GM20431 (cell line): ENCODE measurements around the gene MTRF1L.

Source experiments
- in situ Hi-C: fragments of 300-500 bp; cut with MseI, MboI; formaldehyde crosslinking; loops from one replicate; pipeline ENCODE4 v1.15.0; 2020; ENCODE audit warnings: low sequenced_read_pairs; ENCODE audit not compliant: unreplicated experiment

The MTRF1L gene, protein sequence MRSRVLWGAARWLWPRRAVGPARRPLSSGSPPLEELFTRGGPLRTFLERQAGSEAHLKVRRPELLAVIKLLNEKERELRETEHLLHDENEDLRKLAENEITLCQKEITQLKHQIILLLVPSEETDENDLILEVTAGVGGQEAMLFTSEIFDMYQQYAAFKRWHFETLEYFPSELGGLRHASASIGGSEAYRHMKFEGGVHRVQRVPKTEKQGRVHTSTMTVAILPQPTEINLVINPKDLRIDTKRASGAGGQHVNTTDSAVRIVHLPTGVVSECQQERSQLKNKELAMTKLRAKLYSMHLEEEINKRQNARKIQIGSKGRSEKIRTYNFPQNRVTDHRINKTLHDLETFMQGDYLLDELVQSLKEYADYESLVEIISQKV

DNA sequence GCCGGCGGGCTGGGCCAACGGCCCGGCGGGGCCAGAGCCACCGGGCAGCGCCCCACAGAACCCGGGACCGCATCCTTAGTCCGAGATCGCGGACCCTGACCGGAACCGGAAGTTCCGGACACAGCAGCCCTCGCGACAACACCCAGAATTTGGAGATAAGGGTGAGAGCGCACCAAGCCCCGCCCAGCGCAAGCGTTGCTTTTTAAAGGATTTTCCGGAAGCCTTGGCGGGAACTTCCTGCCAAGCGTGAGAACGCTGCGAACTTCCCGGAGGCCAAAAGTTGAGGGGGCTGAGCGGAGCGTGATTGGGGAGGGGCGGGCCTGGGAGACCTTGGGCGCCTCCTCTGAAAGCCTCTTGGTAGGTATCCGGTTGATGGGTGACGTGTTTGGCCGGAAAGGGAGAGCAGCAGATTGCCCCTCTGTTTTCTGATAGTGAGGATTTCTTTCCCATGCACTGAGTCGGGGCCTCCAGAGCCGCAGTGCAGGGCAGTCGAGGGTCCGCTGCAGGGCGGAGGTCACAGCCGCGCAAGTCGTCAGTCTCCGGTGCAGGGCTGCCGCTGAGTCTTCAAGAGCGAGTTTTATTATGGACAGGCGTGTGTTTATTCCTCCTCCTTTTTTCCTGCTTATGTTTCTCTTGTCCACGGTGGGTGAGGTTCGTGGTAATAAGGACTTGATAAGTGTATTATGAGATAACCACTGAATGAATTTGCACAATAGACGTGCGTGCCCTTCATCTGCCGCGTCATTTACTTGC is at the start of gene MTRF1L:
TSS of gene MTRF1L (minus strand) at position 97 of the 753 bp plus-strand sequence. CDS start at position 73, 24 bp downstream.
- in situ Hi-C loops = no loop called here

DNA sequence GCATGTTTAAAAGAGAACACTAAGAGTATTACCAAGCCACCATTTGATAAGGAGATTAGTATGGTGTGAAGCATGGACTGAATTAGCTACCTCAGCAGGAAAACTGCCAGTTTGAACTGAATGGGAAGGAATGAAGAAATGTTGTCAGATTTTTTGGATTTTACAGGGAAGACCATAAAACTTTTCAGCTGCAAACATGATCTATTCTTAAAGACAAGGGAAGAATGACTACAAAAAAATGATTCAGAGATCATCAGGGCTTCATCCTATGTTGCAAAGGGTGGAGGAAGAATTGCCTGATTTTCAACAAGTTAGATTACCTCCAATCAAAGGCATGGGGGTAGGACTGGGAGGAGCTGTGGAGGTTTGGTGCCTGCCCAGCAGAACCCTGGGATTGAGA is 49.3 kb upstream of the MTRF1L start:
- in situ Hi-C loops = no loop called here

DNA sequence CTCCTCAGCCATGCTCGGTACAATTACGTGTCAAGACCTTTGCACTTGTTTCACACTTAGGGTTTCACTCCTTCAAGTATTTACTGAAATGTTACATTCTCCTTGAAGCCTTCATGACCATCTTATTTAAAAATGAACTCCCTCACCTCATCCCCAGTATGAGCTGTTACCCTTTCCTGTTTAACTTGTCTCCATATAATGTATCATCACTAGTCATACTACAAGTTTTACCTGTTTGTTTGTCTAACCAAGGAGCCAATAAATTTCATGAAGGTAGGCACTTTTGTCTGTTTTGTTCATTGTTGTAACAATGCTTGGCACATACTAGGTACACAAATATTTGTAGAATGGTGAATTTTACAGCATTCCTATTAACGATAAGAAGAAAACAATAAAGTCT is 46.1 kb upstream of the MTRF1L start:
- in situ Hi-C loops = loop anchor here (25.0 kb wide), 1 partner anchor 264 kb away; no protein-coding TSS in a partner anchor

DNA sequence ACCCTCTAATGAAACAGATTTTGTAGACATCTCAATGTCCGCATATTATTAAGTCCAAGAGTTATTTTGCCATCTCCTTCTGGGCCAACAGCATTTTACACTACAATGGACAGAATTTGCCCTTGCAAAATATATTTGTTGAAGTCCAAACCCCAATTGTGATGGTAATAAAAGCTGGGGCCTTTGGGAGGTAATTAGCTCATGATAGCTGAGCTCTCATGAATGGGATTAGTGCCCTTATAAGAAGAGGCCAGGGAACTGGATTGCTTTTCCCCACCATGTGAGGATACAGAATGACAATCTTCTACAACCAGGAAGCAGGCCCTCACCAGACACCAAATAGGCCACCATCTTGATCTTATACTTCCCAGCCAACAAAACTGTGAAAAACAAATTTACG is 44.9 kb upstream of the MTRF1L start:
- in situ Hi-C loops = loop anchor here (25.0 kb wide), 1 partner anchor 265 kb away; no protein-coding TSS in a partner anchor

- in situ Hi-C loops = loop anchor here (25.0 kb wide), 1 partner anchor 267 kb away; no protein-coding TSS in a partner anchor
Measured at GRCh38 chr6:153045271-153045670, 42.8 kb upstream of the MTRF1L start.

DNA sequence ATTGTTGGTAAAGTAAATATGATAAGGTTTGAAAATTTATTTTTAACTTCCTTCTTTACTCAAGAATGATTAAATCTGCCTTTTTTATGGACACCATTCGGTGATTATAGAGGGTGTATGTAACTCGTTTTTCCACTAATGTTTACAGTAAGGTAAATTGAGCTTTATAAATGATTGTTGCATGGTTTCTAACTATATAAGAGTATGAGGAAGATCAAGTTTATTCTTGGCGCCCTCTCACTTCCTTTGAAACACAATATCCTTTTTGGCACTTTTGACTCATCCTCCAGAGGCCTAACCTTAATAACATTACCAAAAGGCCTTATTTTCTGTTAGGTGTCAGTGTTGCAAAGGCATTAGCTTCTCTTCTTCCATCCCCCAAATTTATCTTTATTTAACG is 41.8 kb upstream of the MTRF1L start:
- in situ Hi-C loops = loop anchor here (25.0 kb wide), 1 partner anchor 268 kb away; no protein-coding TSS in a partner anchor

DNA sequence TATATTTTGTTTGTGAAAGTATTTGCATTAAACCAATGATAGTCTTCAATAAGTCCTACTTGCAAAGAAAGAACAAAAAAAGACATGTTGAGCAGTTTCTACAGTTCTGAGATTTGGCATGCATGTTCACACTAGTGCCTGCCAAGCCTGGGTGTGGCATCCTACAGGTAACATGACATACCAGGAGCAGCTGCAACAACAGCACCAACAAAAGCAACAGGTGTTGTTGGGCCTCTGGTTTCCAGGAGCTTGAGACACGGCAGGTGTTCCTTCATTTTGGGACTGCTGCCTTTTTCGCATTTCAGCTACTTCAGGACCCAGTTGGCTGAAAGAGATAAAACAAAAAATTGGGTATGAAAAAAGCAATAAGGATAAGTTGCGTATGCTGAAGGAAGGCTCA is 41.2 kb upstream of the MTRF1L start:
- in situ Hi-C loops = loop anchor here (25.0 kb wide), 1 partner anchor 269 kb away; no protein-coding TSS in a partner anchor

DNA sequence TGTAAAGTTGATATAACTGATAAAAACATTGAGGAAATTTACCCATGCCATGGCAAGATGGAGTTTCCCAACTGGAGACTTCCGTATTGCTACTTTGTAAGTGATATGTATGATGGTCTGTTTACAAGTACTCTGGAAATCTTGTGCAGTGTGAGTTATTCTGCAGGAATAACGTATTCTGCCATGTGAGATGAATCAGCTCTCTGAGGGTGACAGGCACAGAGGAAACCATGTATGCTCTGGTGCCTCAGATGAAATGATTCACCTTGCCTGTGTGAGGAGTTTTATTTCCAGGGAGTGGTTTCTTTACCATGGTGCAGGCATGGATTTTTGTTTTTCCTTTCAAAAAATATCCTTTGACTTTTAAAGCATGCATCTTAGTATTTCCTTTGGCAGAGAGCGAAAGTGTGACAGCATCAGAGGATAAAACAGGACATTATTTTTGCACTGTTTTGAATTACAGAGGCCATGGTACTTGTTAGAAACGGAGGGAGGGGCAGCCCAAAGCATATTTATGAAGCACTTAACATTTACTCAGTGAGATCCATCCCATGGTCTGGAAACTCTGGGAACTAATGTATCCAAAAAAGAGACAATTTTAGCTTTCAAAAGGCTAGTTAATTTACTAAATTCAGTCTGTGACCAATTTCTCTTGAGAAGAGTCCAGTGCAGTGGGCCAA is 36.0 kb upstream of the MTRF1L start:
- in situ Hi-C loops = loop anchor here (25.0 kb wide), 1 partner anchor 274 kb away; no protein-coding TSS in a partner anchor

GRCh38 chr6:153034139-153034538 is 31.6 kb upstream of the MTRF1L start:
- in situ Hi-C loops = loop anchor here (25.0 kb wide), 1 partner anchor 278 kb away; no protein-coding TSS in a partner anchor

DNA sequence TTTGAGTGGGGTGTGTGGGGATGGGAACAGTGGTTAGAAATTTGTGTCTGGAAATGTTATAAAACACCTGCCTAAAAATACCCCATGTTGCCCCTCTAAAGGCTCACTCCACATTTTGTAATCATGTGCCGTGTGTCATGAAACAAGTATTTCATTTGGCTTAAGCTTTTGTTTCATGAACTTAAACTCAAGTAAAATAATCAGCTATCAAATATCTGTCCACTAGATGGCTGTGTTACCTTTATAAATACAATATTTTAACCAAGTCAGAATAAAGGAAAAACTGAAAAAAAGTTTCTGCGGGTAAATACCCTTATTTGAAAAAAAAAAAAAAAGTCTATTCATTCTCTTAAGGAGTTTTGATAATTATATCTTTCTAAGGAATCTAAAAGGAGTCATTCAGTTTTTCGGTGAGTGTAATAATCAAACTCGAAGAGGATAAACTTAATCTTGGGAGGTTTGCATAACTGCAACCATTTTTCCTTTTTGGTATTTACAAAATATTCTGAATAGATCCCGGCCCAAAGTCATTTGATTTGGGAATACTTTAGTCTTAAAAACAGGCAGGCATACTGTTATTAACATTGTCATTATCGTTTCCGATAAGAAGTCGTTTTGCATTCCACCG is 29.9 kb upstream of the MTRF1L start:
- in situ Hi-C loops = loop anchor here (25.0 kb wide), 1 partner anchor 280 kb away; no protein-coding TSS in a partner anchor

- in situ Hi-C loops = loop anchor here (25.0 kb wide), 1 partner anchor 281 kb away; no protein-coding TSS in a partner anchor
Measured at GRCh38 chr6:153031335-153031955, 28.9 kb upstream of the MTRF1L start.

- in situ Hi-C loops = loop anchor here (25.0 kb wide), 1 partner anchor 283 kb away; no protein-coding TSS in a partner anchor
Measured at GRCh38 chr6:153028963-153029362, 26.5 kb upstream of the MTRF1L start.

DNA sequence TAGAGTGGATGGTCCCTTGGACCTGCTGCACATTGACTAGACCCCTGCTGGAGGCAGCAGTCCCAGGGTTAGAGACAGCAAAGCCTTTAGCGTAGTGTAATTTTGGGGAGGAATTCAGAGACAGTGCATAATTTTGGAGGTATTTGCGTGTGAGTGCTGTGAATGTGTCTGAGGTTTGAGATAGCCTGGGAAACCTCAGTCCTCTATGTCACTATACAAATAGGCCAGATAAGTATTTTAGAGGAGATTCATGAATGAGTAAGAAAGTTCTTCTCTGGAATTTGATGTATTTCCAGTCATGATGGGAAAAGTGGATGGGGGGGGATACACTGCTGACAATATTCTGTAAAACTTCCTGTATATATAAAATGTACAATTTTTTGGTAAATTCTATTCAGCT is 25.8 kb upstream of the MTRF1L start:
- in situ Hi-C loops = loop anchor here (25.0 kb wide), 1 partner anchor 284 kb away; no protein-coding TSS in a partner anchor

GRCh38 chr6:153027480-153027879 is 25.0 kb upstream of the MTRF1L start:
- in situ Hi-C loops = loop anchor here (25.0 kb wide), 1 partner anchor 285 kb away; no protein-coding TSS in a partner anchor

GRCh38 chr6:153024709-153025017 is 22.2 kb upstream of the MTRF1L start:
- in situ Hi-C loops = loop anchor here (25.0 kb wide), 1 partner anchor 288 kb away; no protein-coding TSS in a partner anchor

DNA sequence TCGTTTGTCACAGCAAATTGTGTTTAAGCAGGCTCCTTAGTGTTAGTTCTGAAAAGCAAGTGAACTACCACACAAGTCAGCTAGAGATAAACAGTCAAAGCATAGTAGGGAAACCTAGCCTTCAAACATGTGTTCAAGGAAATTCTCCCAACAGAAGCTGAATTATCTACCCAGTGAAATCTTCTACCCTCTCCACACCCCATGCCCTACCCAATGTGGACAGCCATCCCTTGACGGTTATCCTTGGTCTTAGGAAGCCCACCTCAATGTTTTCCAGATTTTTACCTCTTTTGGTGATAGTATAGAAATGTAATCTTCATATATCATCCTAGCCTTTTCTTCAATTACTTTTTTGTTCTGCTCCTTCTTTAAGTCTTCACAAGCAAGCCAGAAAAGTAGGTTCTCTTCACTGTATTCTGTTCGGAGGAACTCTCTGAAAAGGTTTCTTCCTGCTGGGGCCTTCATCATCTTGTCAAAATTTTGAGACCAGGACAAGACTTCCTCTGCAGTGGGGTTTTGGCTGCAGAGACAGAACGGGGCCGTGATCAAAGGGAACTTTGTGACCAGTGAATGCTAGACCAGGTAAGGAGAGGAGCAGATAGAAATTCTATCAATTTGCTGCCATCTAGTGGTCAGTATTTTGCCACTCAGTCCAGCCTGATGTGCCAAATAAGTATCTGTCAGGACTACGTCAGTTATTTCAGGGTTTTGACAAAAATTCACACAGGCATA is 21.6 kb upstream of the MTRF1L start:
- in situ Hi-C loops = no loop called here

DNA sequence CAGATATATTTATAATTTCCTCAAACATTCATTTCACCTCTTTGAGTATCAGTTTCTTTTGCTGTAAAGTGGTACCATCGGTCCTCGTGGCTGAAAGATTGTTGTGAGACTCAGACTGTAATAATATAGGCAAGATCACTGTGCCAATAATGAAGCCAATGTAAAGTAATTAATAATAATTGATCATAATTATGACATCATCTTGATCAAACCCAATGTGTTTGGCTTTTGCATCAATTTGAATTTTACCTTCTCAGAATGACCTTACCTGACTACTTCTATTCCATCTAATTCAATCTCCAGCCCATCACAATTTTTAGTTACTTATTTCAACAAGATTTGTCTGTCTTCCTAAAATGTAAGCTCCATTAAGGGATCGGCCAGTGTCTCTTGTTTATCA is 15.8 kb upstream of the MTRF1L start:
- in situ Hi-C loops = no loop called here

DNA sequence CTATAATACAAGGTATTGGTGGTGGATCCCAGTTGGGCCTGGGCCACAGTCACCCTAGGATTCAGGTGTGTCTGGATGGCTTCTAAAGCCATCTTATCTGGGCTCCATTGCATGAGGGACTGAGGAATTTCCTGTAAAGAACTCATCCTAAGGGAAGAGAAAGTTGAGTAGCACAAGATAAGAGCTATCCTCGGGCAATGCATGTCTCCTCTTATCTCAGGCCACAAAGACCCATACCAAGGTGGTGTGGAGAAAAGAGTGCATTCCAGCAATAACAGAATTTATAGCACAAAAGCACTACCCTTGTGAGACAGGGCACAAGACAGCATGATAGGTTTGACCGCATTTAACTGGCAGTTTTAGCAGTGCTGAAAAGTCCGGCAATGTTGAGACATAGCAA is 14.3 kb upstream of the MTRF1L start:
- in situ Hi-C loops = no loop called here
